Liver (tissue), 3 donors: ENCODE measurements around the gene ANKDD1A.

ENCODE experiments used
- EGR1 ChIP-seq, 2 donors: IDR thresholded peaks; 2 replicates each; pipeline ENCODE4 v1.6.1; 2016 to 2018; ENCODE audit warnings: antibody characterized with exemption in 2 of 2, low read depth in 2 of 2
- GABPA ChIP-seq, 2 donors: IDR thresholded peaks in 1 of 2; conservative IDR thresholded peaks in 1 of 2; 2 replicates each; pipeline ENCODE4 v1.6.1; 2016; ENCODE audit warnings: antibody characterized with exemption in 2 of 2, mild to moderate bottlenecking in 1 of 2, moderate library complexity in 1 of 2
- HNF4G ChIP-seq: IDR thresholded peaks from 2 replicates; pipeline ENCODE4 v1.6.1; 2016; ENCODE audit warnings: antibody characterized with exemption
- JUND ChIP-seq, 2 donors: IDR thresholded peaks; 2 replicates each; pipeline ENCODE4 v1.6.1; 2016; ENCODE audit warnings: antibody characterized with exemption in 2 of 2
- MAX ChIP-seq: IDR thresholded peaks from 2 replicates; pipeline ENCODE4 v1.6.1; 2016; ENCODE audit warnings: antibody characterized with exemption
- NR2F2 ChIP-seq: IDR thresholded peaks from 2 replicates; pipeline ENCODE4 v1.6.1; 2016; ENCODE audit warnings: antibody characterized with exemption
- RAD21 ChIP-seq, 2 donors: IDR thresholded peaks; 2 replicates each; pipeline ENCODE4 v1.6.1; 2016; ENCODE audit warnings: antibody characterized with exemption in 2 of 2, mild to moderate bottlenecking in 2 of 2
- RXRA ChIP-seq, 2 donors: IDR thresholded peaks; 2 replicates each; pipeline ENCODE4 v1.6.1; 2017 to 2018; ENCODE audit warnings: antibody characterized with exemption in 2 of 2, mild to moderate bottlenecking in 1 of 2
- SP1 ChIP-seq: IDR thresholded peaks from 2 replicates; pipeline ENCODE4 v1.6.1; 2018; ENCODE audit warnings: antibody characterized with exemption, mild to moderate bottlenecking
- TAF1 ChIP-seq: conservative IDR thresholded peaks from 2 replicates; pipeline ENCODE4 v1.6.1; 2016; ENCODE audit warnings: antibody characterized with exemption, mild to moderate bottlenecking
- YY1 ChIP-seq: IDR thresholded peaks from 2 replicates; pipeline ENCODE4 v1.6.1; 2016; ENCODE audit warnings: antibody characterized with exemption, mild to moderate bottlenecking
- ZBTB33 ChIP-seq: IDR thresholded peaks from 2 replicates; pipeline ENCODE4 v1.6.1; 2016; ENCODE audit warnings: antibody characterized with exemption
- TF ChIP-seq, protein P1 (sequence below): fragments of 150-350 bp; IDR thresholded peaks from 2 replicates; pipeline ENCODE4 v1.5.1; 2017; ENCODE audit warnings: improper control_type of control experiment, low read depth, low read length; ENCODE audit not compliant: missing input control
- TF ChIP-seq, protein P2 (sequence below): IDR thresholded peaks from 2 replicates; pipeline ENCODE4 v1.6.1; 2016; ENCODE audit warnings: antibody characterized with exemption, mild to moderate bottlenecking
- donor health status: healthy.
- donor health status: healthy.

DNA sequence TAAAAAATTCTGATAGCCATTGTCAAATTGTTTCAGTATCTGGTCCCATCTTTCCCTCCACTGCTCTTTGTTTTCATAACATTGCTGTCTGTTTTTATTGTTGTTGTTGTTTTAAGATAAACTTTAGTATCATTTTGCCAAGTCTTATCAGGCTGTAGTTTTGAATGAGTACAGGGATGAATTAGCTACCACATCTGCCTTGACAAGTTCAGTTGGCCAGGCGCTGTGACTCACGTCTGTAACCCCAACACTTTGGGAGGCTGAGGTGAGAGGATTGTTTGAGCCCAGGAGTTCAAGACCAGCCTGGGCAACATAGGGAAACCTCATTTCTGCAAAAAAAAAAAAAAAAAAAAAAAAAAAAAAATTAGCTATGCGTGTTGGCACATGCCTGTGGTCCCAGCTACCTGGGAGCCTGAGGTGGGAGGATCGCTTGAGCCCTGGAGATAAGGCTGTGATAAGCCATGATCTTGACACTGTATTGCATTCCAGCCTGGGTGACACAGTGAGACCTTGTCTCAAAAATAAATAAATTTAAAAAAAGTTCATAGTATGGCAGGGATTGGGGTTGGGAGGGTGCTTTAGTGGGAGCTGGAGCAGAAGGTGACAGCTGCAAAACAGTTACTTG lies 8.3 kb upstream of the ANKDD1A start:
- TF ChIP-seq JUND (IDR thresholded peaks at IDR 0.05) (no peak), NR2F2 (no peak), TAF1 (no peak), ZBTB33 (no peak), SP1 (no peak), YY1 (no peak), RAD21 (IDR thresholded peaks at IDR 0.05) (no peak), MAX (no peak), EGR1 (IDR thresholded peaks at IDR 0.05; ENCODE audit: low read depth in 2 of 2) (no peak), GABPA (IDR thresholded peaks at IDR 0.05 in 1 of 2, conservative IDR thresholded peaks at IDR 0.05 in 1 of 2) (no peak), HNF4G (no peak), RXRA (IDR thresholded peaks at IDR 0.05) (no peak)
- TF ChIP-seq, protein P1, sequence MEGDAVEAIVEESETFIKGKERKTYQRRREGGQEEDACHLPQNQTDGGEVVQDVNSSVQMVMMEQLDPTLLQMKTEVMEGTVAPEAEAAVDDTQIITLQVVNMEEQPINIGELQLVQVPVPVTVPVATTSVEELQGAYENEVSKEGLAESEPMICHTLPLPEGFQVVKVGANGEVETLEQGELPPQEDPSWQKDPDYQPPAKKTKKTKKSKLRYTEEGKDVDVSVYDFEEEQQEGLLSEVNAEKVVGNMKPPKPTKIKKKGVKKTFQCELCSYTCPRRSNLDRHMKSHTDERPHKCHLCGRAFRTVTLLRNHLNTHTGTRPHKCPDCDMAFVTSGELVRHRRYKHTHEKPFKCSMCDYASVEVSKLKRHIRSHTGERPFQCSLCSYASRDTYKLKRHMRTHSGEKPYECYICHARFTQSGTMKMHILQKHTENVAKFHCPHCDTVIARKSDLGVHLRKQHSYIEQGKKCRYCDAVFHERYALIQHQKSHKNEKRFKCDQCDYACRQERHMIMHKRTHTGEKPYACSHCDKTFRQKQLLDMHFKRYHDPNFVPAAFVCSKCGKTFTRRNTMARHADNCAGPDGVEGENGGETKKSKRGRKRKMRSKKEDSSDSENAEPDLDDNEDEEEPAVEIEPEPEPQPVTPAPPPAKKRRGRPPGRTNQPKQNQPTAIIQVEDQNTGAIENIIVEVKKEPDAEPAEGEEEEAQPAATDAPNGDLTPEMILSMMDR: no peak
- TF ChIP-seq, protein P2, sequence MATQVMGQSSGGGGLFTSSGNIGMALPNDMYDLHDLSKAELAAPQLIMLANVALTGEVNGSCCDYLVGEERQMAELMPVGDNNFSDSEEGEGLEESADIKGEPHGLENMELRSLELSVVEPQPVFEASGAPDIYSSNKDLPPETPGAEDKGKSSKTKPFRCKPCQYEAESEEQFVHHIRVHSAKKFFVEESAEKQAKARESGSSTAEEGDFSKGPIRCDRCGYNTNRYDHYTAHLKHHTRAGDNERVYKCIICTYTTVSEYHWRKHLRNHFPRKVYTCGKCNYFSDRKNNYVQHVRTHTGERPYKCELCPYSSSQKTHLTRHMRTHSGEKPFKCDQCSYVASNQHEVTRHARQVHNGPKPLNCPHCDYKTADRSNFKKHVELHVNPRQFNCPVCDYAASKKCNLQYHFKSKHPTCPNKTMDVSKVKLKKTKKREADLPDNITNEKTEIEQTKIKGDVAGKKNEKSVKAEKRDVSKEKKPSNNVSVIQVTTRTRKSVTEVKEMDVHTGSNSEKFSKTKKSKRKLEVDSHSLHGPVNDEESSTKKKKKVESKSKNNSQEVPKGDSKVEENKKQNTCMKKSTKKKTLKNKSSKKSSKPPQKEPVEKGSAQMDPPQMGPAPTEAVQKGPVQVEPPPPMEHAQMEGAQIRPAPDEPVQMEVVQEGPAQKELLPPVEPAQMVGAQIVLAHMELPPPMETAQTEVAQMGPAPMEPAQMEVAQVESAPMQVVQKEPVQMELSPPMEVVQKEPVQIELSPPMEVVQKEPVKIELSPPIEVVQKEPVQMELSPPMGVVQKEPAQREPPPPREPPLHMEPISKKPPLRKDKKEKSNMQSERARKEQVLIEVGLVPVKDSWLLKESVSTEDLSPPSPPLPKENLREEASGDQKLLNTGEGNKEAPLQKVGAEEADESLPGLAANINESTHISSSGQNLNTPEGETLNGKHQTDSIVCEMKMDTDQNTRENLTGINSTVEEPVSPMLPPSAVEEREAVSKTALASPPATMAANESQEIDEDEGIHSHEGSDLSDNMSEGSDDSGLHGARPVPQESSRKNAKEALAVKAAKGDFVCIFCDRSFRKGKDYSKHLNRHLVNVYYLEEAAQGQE: no peak
